Keratinocyte (primary cell): ENCODE data around the gene ZEB1.

Experiments
- EZH2 ChIP-seq: IDR thresholded peaks from one replicate; pipeline ENCODE4 v1.6.1; 2012; ENCODE audit warnings: inconsistent platforms, mild to moderate bottlenecking, low read length, moderate library complexity
- TF ChIP-seq, protein P1 (sequence below), 3 experiments: IDR thresholded peaks in 1 of 3; conservative IDR thresholded peaks in 1 of 3; optimal IDR thresholded peaks in 1 of 3; 2 replicates in 2 of 3; 3 replicates in 1 of 3; pipeline versions ENCODE3 to v1.5.1; 2011; ENCODE audit warnings: low read length in 3 of 3, mild to moderate bottlenecking in 3 of 3, moderate library complexity in 2 of 3, control low read depth in 1 of 3, inconsistent platforms in 1 of 3; ENCODE audit not compliant: insufficient read depth in 2 of 3; ENCODE audit errors: extremely low read depth in 1 of 3

DNA sequence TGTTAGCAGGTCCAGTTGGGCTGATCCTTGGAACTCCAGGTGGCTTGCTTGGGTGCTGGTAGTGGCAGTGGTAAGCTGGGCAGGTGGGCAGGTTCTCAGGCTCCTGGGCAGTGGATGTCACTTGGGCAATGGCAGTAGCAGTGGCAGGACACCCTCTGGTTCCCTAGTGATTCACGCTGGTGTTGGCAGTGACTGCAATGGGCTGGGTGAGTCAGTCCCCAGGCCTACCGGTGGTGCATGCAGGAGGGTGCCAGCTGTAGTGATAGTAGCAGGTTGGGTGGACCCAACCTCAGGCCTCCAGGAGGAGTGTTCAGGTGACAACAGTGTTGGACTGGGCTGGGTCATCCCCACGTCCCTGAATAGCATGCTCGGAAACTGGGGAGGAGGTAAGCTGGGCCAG is 189.2 kb downstream of the ZEB1 start:
- TF ChIP-seq, protein P1, sequence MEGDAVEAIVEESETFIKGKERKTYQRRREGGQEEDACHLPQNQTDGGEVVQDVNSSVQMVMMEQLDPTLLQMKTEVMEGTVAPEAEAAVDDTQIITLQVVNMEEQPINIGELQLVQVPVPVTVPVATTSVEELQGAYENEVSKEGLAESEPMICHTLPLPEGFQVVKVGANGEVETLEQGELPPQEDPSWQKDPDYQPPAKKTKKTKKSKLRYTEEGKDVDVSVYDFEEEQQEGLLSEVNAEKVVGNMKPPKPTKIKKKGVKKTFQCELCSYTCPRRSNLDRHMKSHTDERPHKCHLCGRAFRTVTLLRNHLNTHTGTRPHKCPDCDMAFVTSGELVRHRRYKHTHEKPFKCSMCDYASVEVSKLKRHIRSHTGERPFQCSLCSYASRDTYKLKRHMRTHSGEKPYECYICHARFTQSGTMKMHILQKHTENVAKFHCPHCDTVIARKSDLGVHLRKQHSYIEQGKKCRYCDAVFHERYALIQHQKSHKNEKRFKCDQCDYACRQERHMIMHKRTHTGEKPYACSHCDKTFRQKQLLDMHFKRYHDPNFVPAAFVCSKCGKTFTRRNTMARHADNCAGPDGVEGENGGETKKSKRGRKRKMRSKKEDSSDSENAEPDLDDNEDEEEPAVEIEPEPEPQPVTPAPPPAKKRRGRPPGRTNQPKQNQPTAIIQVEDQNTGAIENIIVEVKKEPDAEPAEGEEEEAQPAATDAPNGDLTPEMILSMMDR (optimal IDR thresholded peaks at IDR 0.05 in 1 of 3, IDR thresholded peaks at IDR 0.05 in 1 of 3, conservative IDR thresholded peaks at IDR 0.05 in 1 of 3; ENCODE audit: extremely low read depth in 1 of 3, insufficient read depth in 2 of 3, low read length in 3 of 3) = no peak
- no peak for TF ChIP-seq EZH2
